CD8-positive, alpha-beta memory T cell (primary cell): Measurements from ENCODE around the gene PIGK. TPM values are rescaled to one million over a fixed set of nuclear protein-coding genes. Genes with fewer than 3 reads are reported as not detected.

ENCODE experiments used
- CTCF ChIA-PET: fragments of 350-600 bp; sonication (Branson Sonifier 250); formaldehyde crosslinking; loops from one replicate; lab custom pipeline; 2021; ENCODE audit warnings: antibody characterized with exemption; lab: Charles Lee
- POLR2A ChIA-PET: fragments of 350-600 bp; sonication (Branson Sonifier 250); formaldehyde crosslinking; loops from one replicate; lab custom pipeline; 2021; ENCODE audit warnings: antibody characterized with exemption; lab: Charles Lee
- DNase-seq, 5 donors: peaks; one replicate each; pipeline versions ENCODE4 v3.0.0 to v3.0.0-alpha.2; 2020 to 2022; ENCODE audit warnings: mixed read lengths in 1 of 5
- H3K27ac ChIP-seq: one replicate; pipeline ENCODE4 v1.7.0; 2013; ENCODE audit warnings: low read depth, mild to moderate bottlenecking, low read length, moderate library complexity
- H3K27me3 ChIP-seq: 2 replicates; pipeline ENCODE4 v1.7.0; 2013; ENCODE audit warnings: low read length, mild to moderate bottlenecking; ENCODE audit not compliant: insufficient read depth, poor library complexity, severe bottlenecking
- H3K36me3 ChIP-seq: 2 replicates; pipeline ENCODE4 v1.7.0; 2013; ENCODE audit warnings: mild to moderate bottlenecking, low read length, moderate library complexity; ENCODE audit not compliant: insufficient read depth
- H3K4me1 ChIP-seq: 2 replicates; pipeline ENCODE4 v1.7.0; 2013; ENCODE audit warnings: mild to moderate bottlenecking, low read length, moderate library complexity; ENCODE audit not compliant: insufficient read depth
- H3K4me3 ChIP-seq: 2 replicates; pipeline ENCODE4 v1.7.0; 2013; ENCODE audit warnings: mild to moderate bottlenecking, low read length
- H3K9me3 ChIP-seq: 2 replicates; pipeline ENCODE4 v1.7.0; 2013; ENCODE audit warnings: mild to moderate bottlenecking, low read length
- H3K27ac Mint-ChIP-seq, 8 donors: one replicate each; pipeline ENCODE4 v1.8.0; 2020 to 2021; ENCODE audit warnings: mixed read lengths in 8 of 8, mild to moderate bottlenecking in 6 of 8, inconsistent platforms in 3 of 8, moderate library complexity in 3 of 8
- H3K27me3 Mint-ChIP-seq, 2 donors: one replicate each; pipeline ENCODE4 v1.8.0; 2020 to 2021; ENCODE audit warnings: mixed read lengths in 2 of 2, mild to moderate bottlenecking in 1 of 2, moderate library complexity in 1 of 2
- H3K36me3 Mint-ChIP-seq, 3 donors: one replicate each; pipeline ENCODE4 v1.8.0; 2020 to 2021; ENCODE audit warnings: mixed read lengths in 3 of 3, inconsistent platforms in 1 of 3, mild to moderate bottlenecking in 1 of 3
- H3K4me1 Mint-ChIP-seq, 3 donors: one replicate each; pipeline ENCODE4 v1.8.0; 2020 to 2021; ENCODE audit warnings: mixed read lengths in 3 of 3, inconsistent platforms in 1 of 3, mild to moderate bottlenecking in 1 of 3
- H3K4me3 Mint-ChIP-seq, 7 donors: one replicate each; pipeline ENCODE4 v1.8.0; 2020 to 2021; ENCODE audit warnings: mixed read lengths in 7 of 7, mild to moderate bottlenecking in 6 of 7, moderate library complexity in 4 of 7, inconsistent platforms in 2 of 7
- H3K9me3 Mint-ChIP-seq, 5 donors: one replicate each; pipeline ENCODE4 v1.8.0; 2020 to 2022; ENCODE audit warnings: mixed read lengths in 5 of 5, mild to moderate bottlenecking in 3 of 5, moderate library complexity in 2 of 5, inconsistent platforms in 1 of 5
- polyA plus RNA-seq: library from polyadenylated mRNA; unstranded; fragments of 300-500 nt; fragmentation: Illumina TruSeq; gene quantifications from one replicate; pipeline ENCODE4 v1.2.3, GENCODE V29; 2021
- total RNA-seq, 2 experiments: library from RNA; stranded (reverse); gene quantifications; one replicate each; pipeline ENCODE4 v1.2.3, GENCODE V29; 2021

Gene PIGK
- total and polyA plus RNA-seq, 3 experiments from 2014 or later: 25.7 to 37.7 (median 25.7) TPM

DNA sequence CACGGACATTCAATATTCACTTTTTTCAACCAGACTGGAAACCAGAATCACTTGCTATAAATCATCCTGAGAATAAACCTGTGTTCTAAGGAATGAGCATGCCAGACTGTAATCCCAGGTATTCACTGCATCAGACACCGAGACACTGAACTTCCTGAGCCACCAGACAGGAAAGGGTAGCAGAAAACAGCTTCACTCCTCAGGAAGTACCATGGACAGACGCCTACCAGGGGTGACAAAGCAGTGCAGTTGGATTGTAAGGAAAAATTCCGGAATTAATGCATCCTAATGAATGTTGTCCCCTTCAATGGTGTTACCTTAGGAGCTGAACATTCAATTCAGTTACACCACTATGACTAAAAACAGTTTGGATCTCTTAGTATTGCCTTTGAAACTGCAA, 156.1 kb downstream of the PIGK start:
- H3K4me3 Mint-ChIP-seq: no peak overlapping the region
- no peaks in the 10 kb centered on the region for H3K9me3 ChIP-seq
- H3K4me1 Mint-ChIP-seq: no peaks in the 10 kb centered on the region
- ChIA-PET CTCF (no interaction called here), POLR2A (no interaction called here)
- H3K27ac ChIP-seq: no peak overlapping the region
- no peaks in the 10 kb centered on the region for H3K9me3 Mint-ChIP-seq
- no peak overlapping the region for H3K4me3 ChIP-seq
- H3K27ac Mint-ChIP-seq: no peak overlapping the region
- no peak for DNase-seq
- H3K36me3 ChIP-seq: no peaks in the 10 kb centered on the region
- no peaks in the 10 kb centered on the region for H3K27me3 ChIP-seq
- H3K4me1 ChIP-seq: no peaks in the 10 kb centered on the region
- H3K36me3 Mint-ChIP-seq: peaks cover 0 to 3% (median 0%) of the 10 kb centered on the region in 3 donors
- peaks cover 3 to 13% of the 10 kb centered on the region in 2 donors for H3K27me3 Mint-ChIP-seq

DNA sequence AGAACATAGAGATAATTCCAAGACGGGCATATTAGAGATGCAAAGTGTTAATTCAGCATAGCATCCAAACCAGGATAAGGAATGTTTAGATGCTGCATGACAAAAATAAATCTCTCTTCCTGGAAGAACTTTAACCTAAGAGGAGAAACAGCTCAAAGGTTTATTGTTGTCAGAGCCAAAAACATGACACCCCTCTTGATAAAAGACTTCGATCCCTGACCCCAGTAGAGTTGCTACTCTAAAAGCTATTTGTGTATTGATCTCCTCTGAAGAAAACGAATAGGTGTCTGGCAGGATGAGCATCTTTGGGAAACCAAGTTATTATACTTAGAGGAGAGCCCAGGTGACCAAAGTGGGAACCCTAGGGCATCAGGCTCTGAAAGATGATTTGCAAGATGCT, 158.1 kb downstream of the PIGK start:
- no peaks in the 10 kb centered on the region for H3K4me1 ChIP-seq
- H3K27ac ChIP-seq: no peak overlapping the region
- CTCF ChIA-PET: no interaction called here
- Mint-ChIP-seq H3K27ac (no peak overlapping the region), H3K36me3 (peaks cover 0 to 3% (median 0%) of the 10 kb centered on the region in 3 donors), H3K4me1 (no peaks in the 10 kb centered on the region), H3K4me3 (no peak overlapping the region), H3K27me3 (peaks cover 0 to 13% of the 10 kb centered on the region in 2 donors), H3K9me3 (no peaks in the 10 kb centered on the region)
- H3K4me3 ChIP-seq: no peak overlapping the region
- H3K27me3 ChIP-seq: no peaks in the 10 kb centered on the region
- POLR2A ChIA-PET: no interaction called here
- DNase-seq: no peak
- H3K9me3 ChIP-seq: no peaks in the 10 kb centered on the region
- H3K36me3 ChIP-seq: no peaks in the 10 kb centered on the region

DNA sequence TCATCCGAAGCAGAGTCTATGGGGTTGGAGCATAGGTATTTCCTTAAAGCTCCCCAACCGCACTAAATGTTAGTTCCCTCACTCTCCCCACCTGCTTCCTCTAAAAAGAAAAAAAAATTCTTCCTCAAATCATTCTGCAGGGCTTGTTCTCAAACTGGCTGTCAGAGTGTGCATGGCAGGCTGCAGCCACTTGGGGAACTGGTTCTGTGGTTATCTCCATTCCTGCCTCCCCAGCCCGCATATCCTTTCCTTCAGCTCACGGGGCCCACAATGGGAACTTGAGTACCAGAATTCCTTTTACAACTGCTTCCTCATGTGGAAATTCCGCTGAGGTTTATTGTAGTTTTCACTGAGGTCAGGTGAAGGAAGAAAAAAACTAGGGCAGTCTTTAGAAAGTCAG, 159.2 kb downstream of the PIGK start:
- Mint-ChIP-seq H3K4me3 (no peak overlapping the region), H3K9me3 (no peaks in the 10 kb centered on the region)
- CTCF ChIA-PET: no interaction called here

DNA sequence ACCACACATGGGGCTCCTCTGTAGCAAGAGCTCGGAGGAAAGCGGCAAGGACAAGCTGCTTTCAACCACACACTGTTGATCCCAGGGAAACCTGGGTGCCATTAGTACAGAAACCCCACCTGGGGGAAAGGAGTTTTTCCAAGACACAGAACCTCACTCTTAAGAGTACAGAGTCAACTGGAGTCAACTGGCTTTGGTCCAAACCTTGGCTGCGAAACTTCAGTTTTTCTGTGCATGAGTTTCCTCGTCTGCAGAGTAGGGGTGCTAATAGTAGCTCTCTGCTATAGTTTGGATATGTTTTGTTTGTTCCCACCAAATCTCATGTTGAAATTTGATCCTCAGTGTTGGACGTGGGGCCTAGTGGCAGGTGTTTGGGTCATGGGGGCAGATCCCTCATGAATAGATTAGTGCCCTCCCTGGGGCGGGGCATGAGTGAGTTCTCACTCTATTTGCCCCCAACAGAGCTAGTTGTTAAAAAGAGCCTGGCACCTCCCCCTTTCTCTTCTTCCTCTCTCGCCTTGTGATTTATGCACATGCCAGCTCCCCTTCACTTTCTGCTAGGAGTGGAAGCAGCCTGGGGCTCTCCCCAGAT, 161.1 kb downstream of the PIGK start:
- H3K27ac Mint-ChIP-seq: no peak overlapping the region
- CTCF ChIA-PET: no interaction called here
- no peaks in the 10 kb centered on the region for H3K36me3 ChIP-seq

More for the DNA sequence above, 159.2 kb downstream of the PIGK start:
- Histone ChIP-seq H3K36me3 (no peaks in the 10 kb centered on the region), H3K27me3 (no peaks in the 10 kb centered on the region), H3K27ac (no peak overlapping the region), H3K4me1 (no peaks in the 10 kb centered on the region), H3K4me3 (no peak overlapping the region), H3K9me3 (no peaks in the 10 kb centered on the region)
- no peak for DNase-seq
- no peaks in the 10 kb centered on the region for H3K4me1 Mint-ChIP-seq
- POLR2A ChIA-PET: no interaction called here
- no peak overlapping the region for H3K27ac Mint-ChIP-seq
- H3K27me3 Mint-ChIP-seq: peaks cover 2 to 10% of the 10 kb centered on the region in 2 donors
- peaks cover 0 to 3% (median 0%) of the 10 kb centered on the region in 3 donors for H3K36me3 Mint-ChIP-seq

DNA sequence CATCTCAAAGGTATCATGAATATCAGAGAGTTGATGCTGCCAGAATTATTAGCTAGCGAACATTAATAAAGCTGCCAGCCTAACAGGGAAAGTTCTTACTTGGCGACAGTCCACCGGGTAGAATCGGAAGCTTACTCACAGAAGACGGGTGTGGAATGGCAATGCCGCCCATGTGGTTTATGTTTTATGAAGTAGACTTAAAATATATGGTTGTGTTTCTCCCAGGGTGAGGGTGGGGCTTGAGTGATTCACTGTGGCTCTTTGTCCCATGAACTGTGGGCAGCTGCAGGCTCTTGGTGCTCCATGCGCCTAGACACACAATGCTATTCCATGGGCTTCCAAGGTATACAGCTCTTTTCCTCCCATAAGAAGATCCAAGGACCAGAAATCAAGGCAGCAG, 162.7 kb downstream of the PIGK start:
- Mint-ChIP-seq H3K27me3 (peaks cover 2 to 13% of the 10 kb centered on the region in 2 donors), H3K27ac (no peak overlapping the region), H3K4me1 (no peaks in the 10 kb centered on the region), H3K4me3 (no peak overlapping the region), H3K9me3 (no peaks in the 10 kb centered on the region), H3K36me3 (no peaks in the 10 kb centered on the region)
- H3K9me3 ChIP-seq: no peaks in the 10 kb centered on the region
- no peak for DNase-seq
- no peak overlapping the region for H3K27ac ChIP-seq
- ChIA-PET POLR2A (no interaction called here), CTCF (no interaction called here)
- H3K27me3 ChIP-seq: no peaks in the 10 kb centered on the region
- H3K4me1 ChIP-seq: no peaks in the 10 kb centered on the region
- H3K36me3 ChIP-seq: no peaks in the 10 kb centered on the region
- no peak overlapping the region for H3K4me3 ChIP-seq

More for the DNA sequence above, 161.1 kb downstream of the PIGK start:
- Mint-ChIP-seq H3K36me3 (no peaks in the 10 kb centered on the region), H3K4me3 (no peak overlapping the region), H3K4me1 (no peaks in the 10 kb centered on the region), H3K9me3 (no peaks in the 10 kb centered on the region), H3K27me3 (peaks cover 2 to 10% of the 10 kb centered on the region in 2 donors)
- Histone ChIP-seq H3K4me1 (no peaks in the 10 kb centered on the region), H3K27me3 (no peaks in the 10 kb centered on the region), H3K9me3 (no peaks in the 10 kb centered on the region), H3K27ac (no peak overlapping the region), H3K4me3 (no peak overlapping the region)
- POLR2A ChIA-PET: no interaction called here
- DNase-seq: no peak

DNA sequence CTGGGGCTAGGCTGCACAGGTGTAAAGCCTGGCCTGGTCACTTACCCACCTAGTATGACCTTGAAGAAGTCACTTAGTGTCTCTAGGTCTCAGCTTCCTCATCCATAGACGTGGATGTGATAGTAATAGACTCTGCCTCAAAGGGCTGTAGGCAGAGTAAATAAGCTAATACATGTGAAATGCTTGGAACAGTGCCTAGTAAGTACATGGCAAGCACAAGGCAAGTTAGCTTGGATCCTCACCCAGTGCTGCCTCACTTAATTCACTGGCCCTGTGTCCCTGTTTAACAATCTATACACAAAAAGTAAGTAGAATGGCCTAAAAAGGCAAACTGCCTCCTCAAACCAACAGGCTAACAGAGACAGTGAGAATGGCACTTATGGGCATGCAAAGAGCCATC, 167.8 kb downstream of the PIGK start:
- peaks cover 12 to 16% (median 14%) of the 10 kb centered on the region in 3 donors for H3K4me1 Mint-ChIP-seq
- Histone ChIP-seq H3K4me3 (no peak overlapping the region), H3K27me3 (no peaks in the 10 kb centered on the region), H3K27ac (no peak overlapping the region), H3K36me3 (no peaks in the 10 kb centered on the region), H3K9me3 (no peaks in the 10 kb centered on the region), H3K4me1 (peaks cover 15% of the 10 kb centered on the region)
- POLR2A ChIA-PET: no interaction called here
- no peak overlapping the region for H3K27ac Mint-ChIP-seq
- no peaks in the 10 kb centered on the region for H3K36me3 Mint-ChIP-seq
- peaks cover 2 to 4% of the 10 kb centered on the region in 2 donors for H3K27me3 Mint-ChIP-seq
- no peak overlapping the region for H3K4me3 Mint-ChIP-seq
- no peaks in the 10 kb centered on the region for H3K9me3 Mint-ChIP-seq
- CTCF ChIA-PET: no interaction called here
- no peak for DNase-seq

DNA sequence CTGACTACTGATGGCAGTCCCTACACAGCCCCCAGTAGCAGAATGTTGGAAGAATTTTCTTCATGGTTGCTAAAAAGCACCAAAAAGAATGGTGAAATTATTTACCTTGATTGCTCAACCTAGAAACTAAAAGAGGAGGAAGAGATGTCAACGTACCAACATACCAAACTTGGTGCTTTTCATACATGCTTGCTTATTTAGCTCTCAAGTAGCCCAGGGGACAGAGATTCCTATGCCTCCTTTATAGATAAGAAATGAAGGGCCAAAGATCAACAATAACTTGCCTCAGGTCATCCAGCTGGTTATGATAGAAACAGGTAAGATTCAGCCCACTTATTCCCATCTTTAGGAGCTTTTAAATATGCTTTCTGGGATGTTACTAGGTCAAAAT, 170.6 kb downstream of the PIGK start:
- no peaks in the 10 kb centered on the region for H3K9me3 Mint-ChIP-seq
- Histone ChIP-seq H3K4me3 (no peak overlapping the region), H3K9me3 (no peaks in the 10 kb centered on the region), H3K27me3 (no peaks in the 10 kb centered on the region), H3K4me1 (peaks cover 15% of the 10 kb centered on the region), H3K36me3 (no peaks in the 10 kb centered on the region), H3K27ac (no peak overlapping the region)
- CTCF ChIA-PET: no interaction called here
- DNase-seq: no peak
- POLR2A ChIA-PET: no interaction called here
- H3K4me3 Mint-ChIP-seq: no peak overlapping the region
- no peaks in the 10 kb centered on the region for H3K36me3 Mint-ChIP-seq
- no peak overlapping the region for H3K27ac Mint-ChIP-seq
- H3K27me3 Mint-ChIP-seq: peaks cover 0 to 10% of the 10 kb centered on the region in 2 donors
- H3K4me1 Mint-ChIP-seq: peaks cover 14 to 16% (median 14%) of the 10 kb centered on the region in 3 donors

DNA sequence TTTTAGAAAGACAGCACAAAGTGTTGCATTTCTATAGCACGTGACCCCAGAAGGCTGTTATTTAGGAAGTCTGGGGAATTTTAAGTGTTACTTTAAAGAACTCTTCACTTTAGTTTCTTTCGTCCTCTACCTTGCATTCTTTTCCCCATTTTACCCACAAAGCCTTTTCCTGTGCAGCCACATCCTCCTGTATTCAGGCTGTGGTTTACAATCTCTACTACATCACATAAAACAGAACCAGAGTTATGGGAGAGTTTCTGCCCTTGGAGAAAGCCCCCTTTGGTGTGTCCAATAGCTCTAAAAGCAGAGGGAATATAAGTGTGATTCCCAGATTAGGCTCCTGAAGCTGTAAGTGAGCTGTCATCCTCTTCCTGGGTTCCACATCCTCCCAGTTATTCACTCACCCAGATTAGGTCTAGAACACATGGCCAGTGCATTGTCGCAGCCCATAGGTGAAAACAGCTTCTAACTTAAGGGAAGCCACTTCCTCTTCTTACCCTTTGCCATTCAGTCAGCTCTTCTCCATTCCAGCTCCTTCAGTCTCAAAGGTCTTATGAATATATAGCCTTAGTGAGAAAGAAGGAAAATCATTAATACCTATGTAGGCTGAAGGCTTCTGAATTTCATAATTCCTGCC, 171.1 kb downstream of the PIGK start:
- H3K27ac ChIP-seq: no peak overlapping the region
- Mint-ChIP-seq H3K4me3 (peak overlapping the region in 2 of 7 donors; percentile 2 to 4), H3K9me3 (no peaks in the 10 kb centered on the region), H3K27ac (peak overlapping the region in 1 of 8 donors; percentile 3), H3K27me3 (peaks cover 0 to 13% of the 10 kb centered on the region in 2 donors), H3K4me1 (peaks cover 14 to 16% (median 14%) of the 10 kb centered on the region in 3 donors), H3K36me3 (no peaks in the 10 kb centered on the region)
- ChIA-PET POLR2A (no interaction called here), CTCF (no interaction called here)
- H3K4me3 ChIP-seq: no peak overlapping the region
- no peaks in the 10 kb centered on the region for H3K36me3 ChIP-seq
- H3K27me3 ChIP-seq: no peaks in the 10 kb centered on the region
- peaks cover 15% of the 10 kb centered on the region for H3K4me1 ChIP-seq
- DNase-seq: no peak
- H3K9me3 ChIP-seq: no peaks in the 10 kb centered on the region
